Measurements from ENCODE around the gene AGPAT1.

DNA sequence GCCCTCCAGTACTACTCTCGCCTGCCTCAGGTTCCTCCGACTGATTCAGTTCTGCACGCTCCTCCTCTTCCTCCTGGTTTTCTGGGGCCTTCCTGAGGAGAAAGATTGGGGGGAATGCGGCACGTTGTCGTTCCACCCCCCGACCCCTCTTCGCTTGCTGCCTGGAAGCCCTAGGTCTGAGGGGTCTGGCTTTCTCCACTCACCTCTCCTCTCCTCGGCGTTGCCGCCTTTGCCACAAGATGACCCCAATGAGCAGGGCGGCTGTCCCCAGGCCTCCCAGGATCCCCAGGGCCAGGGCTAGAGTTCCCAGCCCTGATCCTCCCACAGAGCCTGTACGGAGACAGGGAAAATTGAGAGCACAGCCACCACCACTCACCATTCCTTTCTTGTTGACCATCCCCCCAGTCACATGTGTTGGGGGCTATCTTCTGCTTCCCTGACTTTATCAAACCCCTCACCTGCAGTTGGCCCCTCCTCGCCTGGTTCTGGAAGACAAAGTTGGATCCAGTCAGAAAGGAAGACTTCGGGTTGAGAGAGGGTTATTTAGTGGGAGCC is 5.3 kb upstream of the AGPAT1 start:
- TF ChIP-seq, protein P1, sequence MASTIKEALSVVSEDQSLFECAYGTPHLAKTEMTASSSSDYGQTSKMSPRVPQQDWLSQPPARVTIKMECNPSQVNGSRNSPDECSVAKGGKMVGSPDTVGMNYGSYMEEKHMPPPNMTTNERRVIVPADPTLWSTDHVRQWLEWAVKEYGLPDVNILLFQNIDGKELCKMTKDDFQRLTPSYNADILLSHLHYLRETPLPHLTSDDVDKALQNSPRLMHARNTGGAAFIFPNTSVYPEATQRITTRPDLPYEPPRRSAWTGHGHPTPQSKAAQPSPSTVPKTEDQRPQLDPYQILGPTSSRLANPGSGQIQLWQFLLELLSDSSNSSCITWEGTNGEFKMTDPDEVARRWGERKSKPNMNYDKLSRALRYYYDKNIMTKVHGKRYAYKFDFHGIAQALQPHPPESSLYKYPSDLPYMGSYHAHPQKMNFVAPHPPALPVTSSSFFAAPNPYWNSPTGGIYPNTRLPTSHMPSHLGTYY (CRISPR knock-in tag; IDR thresholded peaks at IDR 0.05), result no peak
- TF ChIP-seq, protein P2, sequence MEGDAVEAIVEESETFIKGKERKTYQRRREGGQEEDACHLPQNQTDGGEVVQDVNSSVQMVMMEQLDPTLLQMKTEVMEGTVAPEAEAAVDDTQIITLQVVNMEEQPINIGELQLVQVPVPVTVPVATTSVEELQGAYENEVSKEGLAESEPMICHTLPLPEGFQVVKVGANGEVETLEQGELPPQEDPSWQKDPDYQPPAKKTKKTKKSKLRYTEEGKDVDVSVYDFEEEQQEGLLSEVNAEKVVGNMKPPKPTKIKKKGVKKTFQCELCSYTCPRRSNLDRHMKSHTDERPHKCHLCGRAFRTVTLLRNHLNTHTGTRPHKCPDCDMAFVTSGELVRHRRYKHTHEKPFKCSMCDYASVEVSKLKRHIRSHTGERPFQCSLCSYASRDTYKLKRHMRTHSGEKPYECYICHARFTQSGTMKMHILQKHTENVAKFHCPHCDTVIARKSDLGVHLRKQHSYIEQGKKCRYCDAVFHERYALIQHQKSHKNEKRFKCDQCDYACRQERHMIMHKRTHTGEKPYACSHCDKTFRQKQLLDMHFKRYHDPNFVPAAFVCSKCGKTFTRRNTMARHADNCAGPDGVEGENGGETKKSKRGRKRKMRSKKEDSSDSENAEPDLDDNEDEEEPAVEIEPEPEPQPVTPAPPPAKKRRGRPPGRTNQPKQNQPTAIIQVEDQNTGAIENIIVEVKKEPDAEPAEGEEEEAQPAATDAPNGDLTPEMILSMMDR (IDR thresholded peaks at IDR 0.05), result no peak
- no peak for TF ChIP-seq NR3C1 (CRISPR knock-in tag; conservative IDR thresholded peaks at IDR 0.05; ENCODE audit: low read depth)
- TF ChIP-seq, protein P3, sequence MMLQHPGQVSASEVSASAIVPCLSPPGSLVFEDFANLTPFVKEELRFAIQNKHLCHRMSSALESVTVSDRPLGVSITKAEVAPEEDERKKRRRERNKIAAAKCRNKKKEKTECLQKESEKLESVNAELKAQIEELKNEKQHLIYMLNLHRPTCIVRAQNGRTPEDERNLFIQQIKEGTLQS (CRISPR knock-in tag; conservative IDR thresholded peaks at IDR 0.05), result no peak
- TF ChIP-seq, protein P4, sequence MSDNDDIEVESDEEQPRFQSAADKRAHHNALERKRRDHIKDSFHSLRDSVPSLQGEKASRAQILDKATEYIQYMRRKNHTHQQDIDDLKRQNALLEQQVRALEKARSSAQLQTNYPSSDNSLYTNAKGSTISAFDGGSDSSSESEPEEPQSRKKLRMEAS (CRISPR knock-in tag; IDR thresholded peaks at IDR 0.05), result no peak
- no peak for TF ChIP-seq JUN (CRISPR knock-in tag; IDR thresholded peaks at IDR 0.05)
- TF ChIP-seq, protein P5, sequence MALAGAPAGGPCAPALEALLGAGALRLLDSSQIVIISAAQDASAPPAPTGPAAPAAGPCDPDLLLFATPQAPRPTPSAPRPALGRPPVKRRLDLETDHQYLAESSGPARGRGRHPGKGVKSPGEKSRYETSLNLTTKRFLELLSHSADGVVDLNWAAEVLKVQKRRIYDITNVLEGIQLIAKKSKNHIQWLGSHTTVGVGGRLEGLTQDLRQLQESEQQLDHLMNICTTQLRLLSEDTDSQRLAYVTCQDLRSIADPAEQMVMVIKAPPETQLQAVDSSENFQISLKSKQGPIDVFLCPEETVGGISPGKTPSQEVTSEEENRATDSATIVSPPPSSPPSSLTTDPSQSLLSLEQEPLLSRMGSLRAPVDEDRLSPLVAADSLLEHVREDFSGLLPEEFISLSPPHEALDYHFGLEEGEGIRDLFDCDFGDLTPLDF (CRISPR knock-in tag; IDR thresholded peaks at IDR 0.05), result no peak
- TF ChIP-seq ZNF232 (CRISPR knock-in tag; IDR thresholded peaks at IDR 0.05), result no peak

All from WTC11 (cell line).